ENCODE data around the gene CUX1. TPM values are rescaled to one million over a fixed set of nuclear protein-coding genes. Genes with fewer than 3 reads are reported as not detected.

Gene CUX1
- total RNA-seq, 3 donors from 2014 or later, result 35.1 to 54.4 (median 41.1) TPM

GRCh38 chr7:102258749-102259107 lies 441.3 kb downstream of the CUX1 start:
- Histone ChIP-seq H3K9me3 (no peaks in the 10 kb centered on the region), H3K27ac (no peak overlapping the region), H3K4me1 (no peaks in the 10 kb centered on the region), H3K36me3 (no peaks in the 10 kb centered on the region), H3K27me3 (no peaks in the 10 kb centered on the region), H3K4me3 (no peak overlapping the region)
- intact Hi-C loops (cut with DNase I; ENCODE audit: low total_unique reads), result no loop called here
- DNase-seq (ENCODE audit: low spot score in 2 of 2), result no peak
- TF ChIP-seq POLR2AphosphoS5 (IDR thresholded peaks at IDR 0.05), result no peak

GRCh38 chr7:102260856-102261255 lies 443.4 kb downstream of the CUX1 start:
- no peak for DNase-seq (ENCODE audit: low spot score in 2 of 2)
- no peak for TF ChIP-seq POLR2A (IDR thresholded peaks at IDR 0.05)
- TF ChIP-seq CTCF (IDR thresholded peaks at IDR 0.05), result no peak
- no peak for TF ChIP-seq POLR2AphosphoS5 (IDR thresholded peaks at IDR 0.05)
- no peaks in the 10 kb centered on the region for H3K4me1 ChIP-seq
- no peaks in the 10 kb centered on the region for H3K36me3 ChIP-seq
- no peak overlapping the region for H3K27ac ChIP-seq
- H3K9me3 ChIP-seq, result no peaks in the 10 kb centered on the region
- no peak overlapping the region for H3K4me3 ChIP-seq
- intact Hi-C loops (cut with DNase I; ENCODE audit: low total_unique reads), result no loop called here
- no peaks in the 10 kb centered on the region for H3K27me3 ChIP-seq

GRCh38 chr7:102261451-102261850 lies 444.0 kb downstream of the CUX1 start:
- intact Hi-C loops (cut with DNase I; ENCODE audit: low total_unique reads), result no loop called here
- no peaks in the 10 kb centered on the region for H3K4me1 ChIP-seq
- DNase-seq (ENCODE audit: low spot score in 2 of 2), result no peak
- no peak overlapping the region for H3K4me3 ChIP-seq
- no peaks in the 10 kb centered on the region for H3K27me3 ChIP-seq
- TF ChIP-seq CTCF (IDR thresholded peaks at IDR 0.05) (no peak), POLR2A (IDR thresholded peaks at IDR 0.05) (no peak)
- no peak overlapping the region for H3K27ac ChIP-seq
- H3K9me3 ChIP-seq, result no peaks in the 10 kb centered on the region
- H3K36me3 ChIP-seq, result no peaks in the 10 kb centered on the region

- H3K4me1 ChIP-seq, result no peaks in the 10 kb centered on the region
- intact Hi-C loops (cut with DNase I; ENCODE audit: low total_unique reads), result no loop called here
- H3K27ac ChIP-seq, result no peak overlapping the region
- TF ChIP-seq POLR2AphosphoS5 (IDR thresholded peaks at IDR 0.05) (no peak), POLR2A (IDR thresholded peaks at IDR 0.05) (no peak), CTCF (IDR thresholded peaks at IDR 0.05) (no peak)
- no peaks in the 10 kb centered on the region for H3K9me3 ChIP-seq
- no peaks in the 10 kb centered on the region for H3K27me3 ChIP-seq
- no peak overlapping the region for H3K4me3 ChIP-seq
- no peaks in the 10 kb centered on the region for H3K36me3 ChIP-seq
- no peak for DNase-seq (ENCODE audit: low spot score in 2 of 2)
Observed at GRCh38 chr7:102262546-102262945, 445.1 kb downstream of the CUX1 start.

- no peak for DNase-seq (ENCODE audit: low spot score in 2 of 2)
- intact Hi-C loops (cut with DNase I; ENCODE audit: low total_unique reads), result no loop called here
- H3K9me3 ChIP-seq, result no peaks in the 10 kb centered on the region
Observed at GRCh38 chr7:102264367-102264891, 447.0 kb downstream of the CUX1 start.

More at GRCh38 chr7:102264367-102264891, 447.0 kb downstream of the CUX1 start:
- Histone ChIP-seq H3K36me3 (no peaks in the 10 kb centered on the region), H3K4me1 (no peaks in the 10 kb centered on the region), H3K27me3 (no peaks in the 10 kb centered on the region), H3K27ac (no peak overlapping the region), H3K4me3 (no peak overlapping the region)
- no peak for TF ChIP-seq CTCF (IDR thresholded peaks at IDR 0.05)

Measured in breast epithelium (tissue), 4 donors.